Panc1 (cell line): Measurements from ENCODE around the gene HEG1. TPM values are rescaled to one million over a fixed set of nuclear protein-coding genes. Genes with fewer than 3 reads are reported as not detected.

Experiments used
- ATAC-seq: fragments of 200-7000 bp; cut with Tn5 transposase; 2 replicates; pipeline ENCODE4 v1.9.1; 2020; ENCODE audit warnings: mild to moderate bottlenecking, moderate library complexity
- BruUV-seq: library from RNA; stranded (reverse); fragments of 400-500 nt; replicated peaks from 2 replicates; lab custom pipeline; 2021; lab: Mats Ljungman, UMichigan
- CTCF ChIA-PET: fragments of 300-600 bp; sonication (Branson Sonifier 250); formaldehyde crosslinking; loops from one replicate; lab custom pipeline; 2022; ENCODE audit warnings: antibody characterized with exemption; lab: Charles Lee
- POLR2A ChIA-PET: fragments of 300-600 bp; sonication (Branson Sonifier 250); formaldehyde crosslinking; loops from one replicate; lab custom pipeline; 2022; ENCODE audit warnings: antibody characterized with exemption; lab: Charles Lee
- DNase-seq: peaks from one replicate; pipeline ENCODE4 v3.0.0-alpha.2; 2010; ENCODE audit warnings: low read depth, low spot score
- H3K27ac ChIP-seq: 2 replicates; pipeline ENCODE4 v1.5.1; 2011; ENCODE audit warnings: mild to moderate bottlenecking, low read length, inconsistent platforms
- H3K27me3 ChIP-seq: fragments of 200-500 bp; sonication (Bioruptor generic); 2 replicates; pipeline ENCODE4 v1.6.0; 2014; ENCODE audit warnings: low read length, inconsistent platforms; ENCODE audit not compliant: control insufficient read depth, insufficient read depth
- H3K36me3 ChIP-seq: fragments of 200-500 bp; sonication (Bioruptor generic); 2 replicates; pipeline ENCODE4 v1.5.1; 2014; ENCODE audit warnings: inconsistent platforms, mild to moderate bottlenecking, low read length, moderate library complexity; ENCODE audit not compliant: control insufficient read depth, insufficient read depth
- H3K4me1 ChIP-seq: 2 replicates; pipeline ENCODE4 v1.5.1; 2011; ENCODE audit warnings: inconsistent platforms, mild to moderate bottlenecking, low read length, moderate library complexity; ENCODE audit not compliant: control insufficient read depth, insufficient read depth
- H3K4me3 ChIP-seq, 2 experiments: 2 replicates each; pipeline ENCODE4 v1.5.1; 2011 to 2012; ENCODE audit warnings: low read depth in 2 of 2, low read length in 2 of 2, mild to moderate bottlenecking in 2 of 2, inconsistent platforms in 1 of 2, moderate library complexity in 1 of 2
- H3K9me3 ChIP-seq: fragments of 200-500 bp; sonication (Bioruptor generic); 2 replicates; pipeline ENCODE4 v1.5.1; 2014; ENCODE audit warnings: low read depth, mild to moderate bottlenecking, inconsistent platforms, low read length, moderate library complexity; ENCODE audit not compliant: control insufficient read depth, insufficient read depth
- CTCF ChIP-seq: fragments of 450-650 bp; IDR thresholded peaks from 2 replicates; pipeline ENCODE4 v1.5.1; 2017; ENCODE audit warnings: mild to moderate bottlenecking
- POLR2AphosphoS5 ChIP-seq: IDR thresholded peaks from 2 replicates; pipeline ENCODE4 v1.6.1; 2012; ENCODE audit warnings: mild to moderate bottlenecking, low read depth, low read length, moderate library complexity
- REST ChIP-seq, 2 experiments: IDR thresholded peaks; 2 replicates each; pipeline ENCODE4 v1.6.1; 2011 to 2012; ENCODE audit warnings: low read depth in 2 of 2, control low read depth in 1 of 2, low read length in 1 of 2, mild to moderate bottlenecking in 1 of 2, moderate library complexity in 1 of 2; ENCODE audit not compliant: insufficient read depth in 1 of 2
- SIN3A ChIP-seq: IDR thresholded peaks from 2 replicates; pipeline ENCODE4 v1.6.1; 2012; ENCODE audit warnings: low read depth, mild to moderate bottlenecking, low read length, moderate library complexity, borderline replicate concordance; ENCODE audit not compliant: insufficient read depth
- TCF7L2 ChIP-seq: IDR thresholded peaks from 2 replicates; pipeline ENCODE4 v1.6.1; 2011; ENCODE audit warnings: mild to moderate bottlenecking, low read depth, low read length, inconsistent platforms
- in situ Hi-C: cut with HindIII; loops from 2 replicates; pipeline ENCODE4 v1.10.0; 2016; ENCODE audit warnings: low sequenced_read_pairs, low pct_unique_long_range_greater_than_20kb
- intact Hi-C: fragments of 100-400 bp; cut with micrococcal nuclease; formaldehyde crosslinking; loops from one replicate; pipeline ENCODE4 v1.10.0; 2022; ENCODE audit not compliant: unreplicated experiment
- total RNA-seq: library from RNA; stranded (reverse); gene quantifications from one replicate; pipeline ENCODE4 v1.2.1, GENCODE V29; 2021; ENCODE audit not compliant: unreplicated experiment

HEG1 gene
- total RNA-seq, 1 experiment from 2014 or later, result 141 TPM

- Histone ChIP-seq H3K9me3 (no peaks in the 10 kb centered on the region), H3K36me3 (no peaks in the 10 kb centered on the region), H3K4me1 (peaks cover 21% of the 10 kb centered on the region), H3K27ac (peak overlapping the region; percentile 29), H3K4me3 (no peak overlapping the region), H3K27me3 (no peaks in the 10 kb centered on the region)
- TF ChIP-seq REST (IDR thresholded peaks at IDR 0.05; ENCODE audit: insufficient read depth in 1 of 2, low read depth in 2 of 2, low read length in 1 of 2) (no peak), POLR2AphosphoS5 (no peak), CTCF (no peak), SIN3A (no peak), TCF7L2 (no peak)
- POLR2A ChIA-PET, result interaction anchor here (1.1 kb wide), 1 partner anchor 89 kb away, joined by 3 read pairs; no protein-coding TSS in a partner anchor
- intact Hi-C loops, result no loop called here
- DNase-seq (no peak), ATAC-seq (peak; percentile 80)
- CTCF ChIA-PET, result interaction anchor here (0.6 kb wide), 1 partner anchor 9 kb away, joined by 3 read pairs; no protein-coding TSS in a partner anchor
- in situ Hi-C loops, result no loop called here
- BruUV-seq, result no TSS peak
These were observed 23.6 kb downstream of the HEG1 start for GRCh38 chr3:125032100-125032643.

- no peak for ATAC-seq
- CTCF ChIA-PET, result no interaction called here
- in situ Hi-C loops, result no loop called here
These were observed 24.3 kb downstream of the HEG1 start for GRCh38 chr3:125031544-125031943.

More at GRCh38 chr3:125031544-125031943, 24.3 kb downstream of the HEG1 start:
- no peak for TF ChIP-seq SIN3A
- TF ChIP-seq POLR2AphosphoS5, result no peak
- no peak for TF ChIP-seq TCF7L2
- TF ChIP-seq CTCF, result no peak
- TF ChIP-seq REST (IDR thresholded peaks at IDR 0.05; ENCODE audit: insufficient read depth in 1 of 2, low read depth in 2 of 2, low read length in 1 of 2), result no peak
- DNase-seq, result no peak
- Histone ChIP-seq H3K36me3 (no peaks in the 10 kb centered on the region), H3K27me3 (no peaks in the 10 kb centered on the region), H3K4me3 (no peak overlapping the region), H3K9me3 (no peaks in the 10 kb centered on the region), H3K4me1 (peaks cover 21% of the 10 kb centered on the region), H3K27ac (no peak overlapping the region)
- intact Hi-C loops, result no loop called here
- BruUV-seq, result no TSS peak
- POLR2A ChIA-PET, result no interaction called here
